Natural killer cell treated with Interleukin-12 subunit alpha and Interleukin-12 subunit beta and Interleukin-15 and Interleukin-18, amount 100 ng/mL, for 72 hours (primary cell): ENCODE results near the gene PDHX. TPM values are rescaled to one million over a fixed set of nuclear protein-coding genes. Genes with fewer than 3 reads are reported as not detected.

Source experiments
- ATAC-seq, 2 donors: fragments of 150-1000 bp; cut with Tn5 transposase in 1 of 2; sonication (Bioruptor Pico), chemical (Tn5 transposase) in 1 of 2; 2 replicates each; pipeline ENCODE4 v1.10.0; 2021
- DNase-seq: peaks from one replicate; pipeline ENCODE4 v3.0.0; 2022; ENCODE audit warnings: low spot score
- H3K27ac Mint-ChIP-seq, 2 donors: 1 replicate in 1 of 2; 2 replicates in 1 of 2; pipeline ENCODE4 v1.8.0; 2022; ENCODE audit warnings: mixed read lengths in 2 of 2, mild to moderate bottlenecking in 1 of 2, moderate library complexity in 1 of 2
- H3K27me3 Mint-ChIP-seq, 2 donors: 1 replicate in 1 of 2; 2 replicates in 1 of 2; pipeline ENCODE4 v1.8.0; 2022; ENCODE audit warnings: mixed read lengths in 2 of 2
- H3K36me3 Mint-ChIP-seq: one replicate; pipeline ENCODE4 v1.8.0; 2022; ENCODE audit warnings: mixed read lengths
- H3K4me1 Mint-ChIP-seq, 2 donors: 1 replicate in 1 of 2; 2 replicates in 1 of 2; pipeline ENCODE4 v1.8.0; 2022; ENCODE audit warnings: low read depth in 2 of 2, mixed read lengths in 2 of 2, mild to moderate bottlenecking in 1 of 2
- H3K4me3 Mint-ChIP-seq: one replicate; pipeline ENCODE4 v1.8.0; 2022; ENCODE audit warnings: mixed read lengths
- H3K9me3 Mint-ChIP-seq: 2 replicates; pipeline ENCODE4 v1.8.0; 2022; ENCODE audit warnings: mixed read lengths
- total RNA-seq, 2 donors: library from RNA; stranded (reverse); gene quantifications; one replicate each; pipeline ENCODE4 v1.2.3, GENCODE V29; 2022

The PDHX gene
- total RNA-seq, 2 donors from 2014 or later = 27.6 to 37.3 TPM

GRCh38 chr11:34948696-34949095 lies 32.3 kb downstream of the PDHX start:
- Mint-ChIP-seq H3K4me3 (no peak overlapping the region), H3K27ac (no peak overlapping the region), H3K27me3 (no peaks in the 10 kb centered on the region), H3K4me1 (peaks cover 0 to 4% of the 10 kb centered on the region in 2 donors), H3K9me3 (no peaks in the 10 kb centered on the region), H3K36me3 (peaks cover 6% of the 10 kb centered on the region)
- no peak for ATAC-seq
- no peak for DNase-seq

GRCh38 chr11:34953955-34954354 lies 37.5 kb downstream of the PDHX start:
- no peak overlapping the region for H3K27ac Mint-ChIP-seq
- H3K4me1 Mint-ChIP-seq = peaks cover 0 to 10% of the 10 kb centered on the region in 2 donors
- no peaks in the 10 kb centered on the region for H3K27me3 Mint-ChIP-seq
- no peak overlapping the region for H3K4me3 Mint-ChIP-seq
- ATAC-seq = no peak
- DNase-seq = no peak
- H3K36me3 Mint-ChIP-seq = peaks cover 7% of the 10 kb centered on the region
- no peaks in the 10 kb centered on the region for H3K9me3 Mint-ChIP-seq

DNA sequence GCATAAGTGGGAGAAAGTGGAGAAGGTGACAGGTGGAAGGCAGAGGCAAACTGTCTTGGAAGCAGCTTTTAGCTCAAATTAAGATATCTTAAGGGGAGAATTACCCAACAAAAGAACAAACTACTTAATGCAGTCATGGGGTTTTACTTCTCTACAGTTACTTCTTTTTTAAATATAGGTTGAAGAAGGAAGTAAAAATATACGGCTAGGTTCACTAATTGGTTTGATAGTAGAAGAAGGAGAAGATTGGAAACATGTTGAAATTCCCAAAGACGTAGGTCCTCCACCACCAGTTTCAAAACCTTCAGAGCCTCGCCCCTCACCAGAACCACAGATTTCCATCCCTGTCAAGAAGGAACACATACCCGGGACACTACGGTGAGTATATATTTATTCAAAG lies 40.8 kb downstream of the PDHX start:
- ATAC-seq = no peak
- Mint-ChIP-seq H3K9me3 (no peaks in the 10 kb centered on the region), H3K36me3 (peaks cover 14% of the 10 kb centered on the region), H3K27ac (no peak overlapping the region), H3K4me1 (peaks cover 0 to 12% of the 10 kb centered on the region in 2 donors), H3K4me3 (no peak overlapping the region), H3K27me3 (no peaks in the 10 kb centered on the region)
- no peak for DNase-seq

GRCh38 chr11:34957606-34958005 lies 41.2 kb downstream of the PDHX start:
- DNase-seq = no peak
- H3K4me3 Mint-ChIP-seq = no peak overlapping the region
- H3K27me3 Mint-ChIP-seq = no peaks in the 10 kb centered on the region
- ATAC-seq = no peak
- no peak overlapping the region for H3K27ac Mint-ChIP-seq
- H3K9me3 Mint-ChIP-seq = no peaks in the 10 kb centered on the region
- peaks cover 14% of the 10 kb centered on the region for H3K36me3 Mint-ChIP-seq
- H3K4me1 Mint-ChIP-seq = peaks cover 0 to 12% of the 10 kb centered on the region in 2 donors

DNA sequence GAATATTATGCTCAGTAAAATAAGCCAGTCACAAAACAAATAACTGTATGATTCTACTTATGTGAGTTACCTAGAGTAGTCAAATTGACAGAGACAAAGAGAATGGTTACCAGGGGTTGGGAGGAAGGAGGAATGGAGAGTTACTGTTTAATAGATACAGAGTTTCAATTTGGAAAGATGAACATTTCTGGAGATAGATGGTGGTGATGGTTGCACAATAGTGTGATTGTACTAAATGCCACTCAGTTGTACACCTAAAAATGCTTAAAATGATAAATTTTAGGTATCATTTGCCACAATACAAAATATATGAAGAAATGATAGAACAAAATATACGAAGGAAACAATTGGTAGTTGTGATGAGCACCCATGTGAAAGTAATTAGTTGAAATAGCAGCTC lies 43.4 kb downstream of the PDHX start:
- ATAC-seq = no peak
- Mint-ChIP-seq H3K4me3 (no peak overlapping the region), H3K27ac (no peak overlapping the region)

GRCh38 chr11:34960277-34960676 lies 43.9 kb downstream of the PDHX start:
- no peak overlapping the region for H3K4me3 Mint-ChIP-seq
- H3K4me1 Mint-ChIP-seq = peaks cover 0 to 5% of the 10 kb centered on the region in 2 donors
- ATAC-seq = no peak
- no peak for DNase-seq
- H3K27me3 Mint-ChIP-seq = no peaks in the 10 kb centered on the region
- no peaks in the 10 kb centered on the region for H3K9me3 Mint-ChIP-seq
- H3K27ac Mint-ChIP-seq = no peak overlapping the region
- H3K36me3 Mint-ChIP-seq = peaks cover 14% of the 10 kb centered on the region

More for the DNA sequence above, 43.4 kb downstream of the PDHX start:
- no peak for DNase-seq
- no peaks in the 10 kb centered on the region for H3K27me3 Mint-ChIP-seq
- H3K4me1 Mint-ChIP-seq = peaks cover 0 to 7% of the 10 kb centered on the region in 2 donors
- H3K36me3 Mint-ChIP-seq = peaks cover 14% of the 10 kb centered on the region
- H3K9me3 Mint-ChIP-seq = no peaks in the 10 kb centered on the region

GRCh38 chr11:34962034-34962433 lies 45.6 kb downstream of the PDHX start:
- H3K27ac Mint-ChIP-seq = no peak overlapping the region
- peaks cover 0 to 3% of the 10 kb centered on the region in 2 donors for H3K4me1 Mint-ChIP-seq
- DNase-seq (no peak), ATAC-seq (no peak)
- peaks cover 10% of the 10 kb centered on the region for H3K36me3 Mint-ChIP-seq
- no peaks in the 10 kb centered on the region for H3K27me3 Mint-ChIP-seq
- H3K9me3 Mint-ChIP-seq = no peaks in the 10 kb centered on the region
- H3K4me3 Mint-ChIP-seq = no peak overlapping the region

DNA sequence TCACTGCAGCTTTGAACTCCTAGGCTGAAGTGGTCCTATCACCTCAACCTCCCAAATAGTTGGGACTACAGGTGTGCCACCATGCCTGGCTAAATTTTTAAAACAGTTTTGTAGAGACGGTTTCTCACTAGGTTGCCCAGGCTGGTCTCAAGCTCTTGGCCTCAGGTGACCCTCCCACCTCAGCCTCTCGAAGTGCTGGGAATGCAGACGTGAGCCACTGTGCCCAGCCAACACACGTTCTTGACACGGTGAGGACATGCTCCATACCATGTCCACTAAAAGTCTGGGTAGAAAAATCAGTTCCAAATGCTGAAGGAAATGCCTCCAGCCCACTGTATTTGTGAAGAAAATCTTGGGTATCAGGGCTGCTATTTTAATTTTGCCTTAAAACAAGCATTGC lies 46.9 kb downstream of the PDHX start:
- Mint-ChIP-seq H3K4me3 (no peak overlapping the region), H3K27me3 (no peaks in the 10 kb centered on the region), H3K36me3 (peaks cover 8% of the 10 kb centered on the region), H3K4me1 (peaks cover 0 to 3% of the 10 kb centered on the region in 2 donors), H3K27ac (no peak overlapping the region), H3K9me3 (no peaks in the 10 kb centered on the region)
- ATAC-seq (no peak), DNase-seq (no peak)

DNA sequence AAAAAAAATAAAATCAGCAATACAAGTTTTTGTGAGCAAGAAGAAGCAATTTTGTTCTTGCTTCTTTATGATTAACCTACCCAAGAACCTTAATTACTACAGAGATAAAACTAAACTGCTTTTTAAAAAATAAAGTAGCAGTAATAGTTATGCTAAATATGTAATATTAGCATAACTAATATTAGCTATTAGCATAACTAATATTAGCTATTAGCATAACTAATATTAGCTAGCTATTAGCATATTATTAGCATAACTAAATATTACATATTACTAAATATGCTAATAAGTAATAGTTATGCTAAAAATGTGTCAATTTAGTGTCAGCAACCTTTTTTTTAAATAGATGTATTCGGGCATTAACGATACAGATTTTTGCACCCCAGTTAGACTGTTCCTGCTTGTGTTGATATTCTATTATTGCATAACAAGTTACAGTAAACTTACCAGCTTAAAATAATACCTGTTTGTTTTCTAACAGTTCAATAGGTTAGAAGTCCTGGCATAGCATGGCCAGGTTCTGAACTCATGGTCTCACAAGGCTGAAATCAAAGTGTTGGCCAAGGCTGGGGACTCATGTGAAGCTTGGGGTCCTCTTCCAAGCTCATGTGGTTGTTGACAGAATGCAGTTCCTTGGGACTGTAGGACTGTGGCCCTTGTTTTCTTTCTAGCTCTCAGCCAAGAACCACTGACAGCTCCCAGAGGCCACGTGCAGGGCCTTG lies 48.4 kb downstream of the PDHX start:
- Mint-ChIP-seq H3K4me3 (no peak overlapping the region), H3K4me1 (no peaks in the 10 kb centered on the region), H3K27me3 (no peaks in the 10 kb centered on the region), H3K36me3 (peaks cover 4% of the 10 kb centered on the region), H3K27ac (no peak overlapping the region), H3K9me3 (no peaks in the 10 kb centered on the region)
- no peak for DNase-seq
- no peak for ATAC-seq

DNA sequence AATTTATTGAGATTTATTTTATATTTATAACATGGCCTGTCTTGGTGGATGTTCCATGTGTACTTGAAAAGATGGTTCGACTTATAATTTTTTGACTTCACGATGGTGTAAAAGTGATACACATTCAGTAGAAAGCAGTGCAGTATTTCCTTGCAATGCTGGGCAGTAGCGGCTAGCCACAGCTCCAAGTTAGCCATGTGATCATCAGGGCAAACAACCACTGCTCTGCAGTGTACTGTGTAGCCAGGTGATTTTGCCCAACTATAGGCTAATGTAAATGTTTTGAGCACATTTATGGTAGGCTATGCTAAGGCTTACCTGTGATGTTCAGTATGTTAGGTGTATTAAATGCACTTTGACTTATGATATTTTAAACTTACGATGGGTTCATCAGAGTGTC lies 52.4 kb downstream of the PDHX start:
- H3K4me1 Mint-ChIP-seq = no peaks in the 10 kb centered on the region
- no peaks in the 10 kb centered on the region for H3K27me3 Mint-ChIP-seq
- no peak for DNase-seq
- no peak for ATAC-seq
- H3K27ac Mint-ChIP-seq = no peak overlapping the region
- peaks cover 5% of the 10 kb centered on the region for H3K36me3 Mint-ChIP-seq
- H3K9me3 Mint-ChIP-seq = no peaks in the 10 kb centered on the region
- no peak overlapping the region for H3K4me3 Mint-ChIP-seq

DNA sequence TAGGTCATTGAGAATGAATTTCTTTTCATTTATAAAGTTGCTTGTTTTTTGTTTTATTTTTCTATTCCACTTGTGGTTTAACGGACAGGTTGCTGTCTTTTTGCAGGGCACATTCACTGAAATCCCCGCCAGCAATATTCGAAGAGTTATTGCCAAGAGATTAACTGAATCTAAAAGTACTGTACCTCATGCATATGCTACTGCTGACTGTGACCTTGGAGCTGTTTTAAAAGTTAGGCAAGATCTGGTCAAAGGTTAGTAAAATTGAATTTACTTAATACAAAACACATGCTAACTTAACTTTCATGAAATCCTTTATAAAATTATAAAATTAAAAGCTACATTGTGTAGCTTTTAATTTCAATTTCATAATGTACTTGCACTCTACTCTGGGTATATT lies 53.6 kb downstream of the PDHX start:
- Mint-ChIP-seq H3K27me3 (no peaks in the 10 kb centered on the region), H3K4me3 (no peak overlapping the region), H3K4me1 (no peaks in the 10 kb centered on the region), H3K9me3 (no peaks in the 10 kb centered on the region), H3K36me3 (peaks cover 6% of the 10 kb centered on the region), H3K27ac (no peak overlapping the region)
- DNase-seq = no peak
- no peak for ATAC-seq

DNA sequence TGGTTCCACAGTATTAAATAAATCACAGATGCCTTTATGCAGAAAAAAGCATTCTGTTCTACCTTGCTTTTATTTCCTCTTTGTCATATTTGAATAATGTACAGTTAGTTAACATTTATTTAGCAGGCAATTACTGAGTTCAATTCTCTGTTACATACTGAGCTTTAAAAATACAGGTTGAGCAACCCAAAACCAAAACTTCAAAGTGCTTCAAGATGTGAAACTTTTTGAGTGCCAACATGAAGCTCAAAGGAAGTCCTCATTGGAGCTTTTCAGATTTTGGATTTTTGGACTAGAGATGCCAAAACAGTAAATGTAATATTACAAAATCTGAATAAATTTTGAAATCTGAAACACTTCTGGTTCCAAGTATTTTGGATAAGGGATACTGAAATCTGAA lies 54.1 kb downstream of the PDHX start:
- Mint-ChIP-seq H3K36me3 (peaks cover 10% of the 10 kb centered on the region), H3K4me3 (no peak overlapping the region), H3K9me3 (no peaks in the 10 kb centered on the region), H3K4me1 (no peaks in the 10 kb centered on the region), H3K27ac (no peak overlapping the region), H3K27me3 (no peaks in the 10 kb centered on the region)
- ATAC-seq (no peak), DNase-seq (no peak)

DNA sequence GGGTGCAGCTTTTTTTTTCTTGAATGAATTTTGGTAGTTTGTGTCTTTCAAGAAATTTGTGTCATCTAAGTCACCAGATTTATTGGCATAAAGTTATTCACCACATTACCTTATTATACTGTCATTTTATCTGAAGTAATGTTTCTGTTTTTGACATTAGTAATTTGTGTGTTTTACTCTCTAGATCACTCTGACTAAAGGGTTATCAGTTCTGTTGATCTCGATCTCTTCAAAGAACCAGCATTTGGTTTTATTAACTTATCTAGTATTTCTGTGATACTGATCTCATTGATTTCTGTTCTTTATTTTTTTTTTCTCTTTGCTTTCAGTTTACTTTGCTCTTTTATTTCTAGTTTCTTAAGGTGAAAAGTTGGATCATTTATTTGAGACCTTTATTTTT lies 55.5 kb downstream of the PDHX start:
- Mint-ChIP-seq H3K27ac (no peak overlapping the region), H3K36me3 (peaks cover 21% of the 10 kb centered on the region), H3K9me3 (no peaks in the 10 kb centered on the region), H3K4me1 (no peaks in the 10 kb centered on the region), H3K4me3 (no peak overlapping the region), H3K27me3 (no peaks in the 10 kb centered on the region)
- DNase-seq (no peak), ATAC-seq (no peak)

- Mint-ChIP-seq H3K27me3 (no peaks in the 10 kb centered on the region), H3K27ac (no peak overlapping the region)
- no peak for ATAC-seq
Observed at GRCh38 chr11:34972366-34972765, 55.9 kb downstream of the PDHX start.

DNA sequence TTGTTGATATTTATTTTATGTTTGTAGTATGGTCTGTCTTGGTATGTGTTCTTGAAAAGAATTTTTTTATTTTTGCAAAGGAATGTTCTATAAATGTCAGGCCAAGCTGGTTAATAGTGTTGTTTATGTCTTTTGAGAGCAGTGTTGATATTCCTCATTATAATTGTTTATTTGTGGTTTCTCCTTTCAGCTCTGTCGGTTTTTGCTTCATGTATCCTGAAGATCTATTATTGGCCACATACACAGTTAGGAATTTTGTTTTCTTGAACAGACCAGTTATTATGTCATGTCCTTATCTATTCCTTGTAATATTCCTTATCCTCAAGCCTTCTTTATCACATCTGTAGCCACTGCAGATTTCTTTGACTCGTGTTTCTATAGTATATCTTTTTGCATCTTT lies 56.5 kb downstream of the PDHX start:
- H3K4me3 Mint-ChIP-seq = no peak overlapping the region
- DNase-seq = no peak
- no peaks in the 10 kb centered on the region for H3K9me3 Mint-ChIP-seq
- no peaks in the 10 kb centered on the region for H3K4me1 Mint-ChIP-seq
- no peak for ATAC-seq
- peaks cover 21% of the 10 kb centered on the region for H3K36me3 Mint-ChIP-seq
- H3K27ac Mint-ChIP-seq = no peak overlapping the region
- H3K27me3 Mint-ChIP-seq = no peaks in the 10 kb centered on the region

More at GRCh38 chr11:34972366-34972765, 55.9 kb downstream of the PDHX start:
- DNase-seq = no peak
- Mint-ChIP-seq H3K9me3 (no peaks in the 10 kb centered on the region), H3K4me3 (no peak overlapping the region), H3K4me1 (no peaks in the 10 kb centered on the region), H3K36me3 (peaks cover 21% of the 10 kb centered on the region)
